ENCODE results near the gene GDPD4. TPM values are rescaled to one million over a fixed set of nuclear protein-coding genes. Genes with fewer than 3 reads are reported as not detected.

GDPD4 gene
- total RNA-seq, 1 donor from 2014 or later = not detected

- peak; percentile 37 for DNase-seq (ENCODE audit: low spot score)
Observed at GRCh38 chr11:77299528-77299993, 1.9 kb downstream of the GDPD4 start.

DNA sequence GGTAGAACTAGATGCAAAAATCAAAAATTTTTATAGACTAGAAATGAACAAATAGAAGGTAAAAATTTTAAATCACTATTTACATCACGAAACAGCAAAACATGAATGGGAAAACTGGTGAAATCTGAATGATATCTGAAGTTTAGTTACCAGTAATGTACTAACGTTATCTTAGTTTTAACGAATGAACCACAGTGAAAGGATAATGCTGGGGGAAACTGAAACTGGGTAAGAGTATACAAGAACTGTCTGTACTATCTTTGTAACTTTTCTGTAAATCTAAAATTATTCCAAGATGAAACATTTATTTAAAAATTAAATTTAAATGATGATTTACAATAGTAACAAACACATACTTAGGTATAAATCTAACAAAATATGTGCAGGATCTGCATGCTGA, 7.4 kb downstream of the GDPD4 start:
- no peak for DNase-seq (ENCODE audit: low spot score)

- DNase-seq (ENCODE audit: low spot score) = no peak
Observed at GRCh38 chr11:77289737-77290136, 11.7 kb downstream of the GDPD4 start.

GRCh38 chr11:77287615-77288273, 13.7 kb downstream of the GDPD4 start:
- DNase-seq (ENCODE audit: low spot score) = no peak

- no peak for DNase-seq (ENCODE audit: low spot score)
Observed at GRCh38 chr11:77287136-77287535, 14.3 kb downstream of the GDPD4 start.

DNA sequence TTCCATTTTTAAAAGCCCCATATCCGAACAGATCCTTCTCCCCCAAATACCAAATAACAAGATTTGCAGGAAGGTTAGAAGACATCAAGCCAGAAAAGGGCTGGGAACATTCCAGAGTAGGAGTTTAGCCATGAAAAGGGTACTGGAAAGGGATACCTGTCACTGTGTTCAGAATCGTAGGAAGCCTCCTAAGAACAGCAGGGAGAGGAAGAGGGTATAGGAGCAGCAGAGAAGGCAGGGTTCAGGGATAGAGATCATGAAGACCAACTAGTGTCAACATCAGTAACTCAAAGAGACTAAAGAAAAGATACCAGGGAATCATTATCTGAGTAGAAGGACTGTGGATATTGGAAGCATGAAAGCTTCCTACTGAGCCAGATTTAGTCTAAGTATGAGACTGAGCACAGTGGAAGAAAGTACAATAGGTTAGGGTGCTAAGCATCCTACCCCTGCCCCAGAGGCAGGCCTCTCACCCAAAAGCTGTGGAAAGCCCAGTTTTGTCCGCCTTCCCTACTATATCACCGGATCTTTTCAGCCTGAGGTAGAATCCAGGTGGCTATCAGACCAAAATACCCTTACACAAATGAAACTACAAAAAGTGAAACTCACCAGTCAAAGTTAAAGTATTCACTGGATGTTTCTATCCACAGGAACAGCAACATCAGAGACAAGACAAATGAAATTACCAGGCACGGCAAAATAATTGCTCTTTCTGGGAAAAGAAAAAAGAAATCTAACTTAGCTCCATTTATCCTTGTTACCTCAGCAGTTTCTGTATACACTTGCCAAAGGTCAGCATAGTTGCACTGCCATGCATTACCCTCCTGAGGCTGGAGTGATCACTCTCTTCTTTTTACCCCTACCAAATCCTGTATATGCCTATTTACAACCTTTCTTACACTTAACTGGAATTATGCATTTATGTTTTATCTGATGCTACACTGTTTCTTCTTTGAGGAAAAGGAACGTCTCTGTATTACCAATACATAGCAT, 16.7 kb downstream of the GDPD4 start:
- DNase-seq (ENCODE audit: low spot score) = no peak

DNA sequence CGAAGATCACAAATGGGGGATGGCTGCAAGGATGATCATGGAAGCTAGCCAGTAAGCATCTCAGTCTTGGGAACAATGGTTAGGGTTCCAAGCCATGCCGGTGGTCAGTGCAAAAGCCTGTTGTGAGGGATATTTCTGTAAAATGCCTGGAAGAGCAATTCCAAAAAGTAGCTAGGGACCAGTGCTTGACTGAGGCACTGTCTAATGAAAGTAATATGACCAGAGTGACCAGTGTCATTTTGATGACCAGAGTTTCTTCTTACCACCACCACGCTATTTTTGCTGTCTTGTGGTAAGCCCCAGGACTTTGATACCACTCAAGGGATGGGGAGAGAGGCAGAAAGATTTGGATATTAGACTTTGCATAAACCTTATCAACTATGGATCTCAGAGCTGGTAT, 18.4 kb downstream of the GDPD4 start:
- no peak for DNase-seq (ENCODE audit: low spot score)

- DNase-seq (ENCODE audit: low spot score) = no peak
Observed at GRCh38 chr11:77278595-77279506, 22.6 kb downstream of the GDPD4 start.

GRCh38 chr11:77276271-77276670, 25.2 kb downstream of the GDPD4 start:
- DNase-seq (ENCODE audit: low spot score) = no peak

DNA sequence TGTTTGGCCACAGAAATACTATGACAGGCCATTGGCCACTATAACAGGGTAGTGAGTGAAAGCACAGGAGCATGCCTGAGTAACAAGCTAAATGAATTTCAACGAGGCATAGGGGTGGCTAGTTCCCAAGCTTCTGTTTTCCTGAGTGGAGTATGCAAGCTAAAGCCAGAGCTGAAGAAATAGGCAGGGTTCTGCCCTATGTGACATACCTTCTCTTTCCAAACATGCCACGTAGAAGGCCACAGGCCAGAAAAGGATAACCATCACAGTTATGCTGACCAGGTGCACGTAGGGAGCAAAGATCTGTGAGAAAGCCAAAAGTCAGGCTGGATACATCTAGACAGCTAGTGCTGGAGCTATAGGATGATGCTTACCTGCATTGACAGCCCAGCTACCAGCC, 30.6 kb downstream of the GDPD4 start:
- DNase-seq (ENCODE audit: low spot score) = no peak

DNA sequence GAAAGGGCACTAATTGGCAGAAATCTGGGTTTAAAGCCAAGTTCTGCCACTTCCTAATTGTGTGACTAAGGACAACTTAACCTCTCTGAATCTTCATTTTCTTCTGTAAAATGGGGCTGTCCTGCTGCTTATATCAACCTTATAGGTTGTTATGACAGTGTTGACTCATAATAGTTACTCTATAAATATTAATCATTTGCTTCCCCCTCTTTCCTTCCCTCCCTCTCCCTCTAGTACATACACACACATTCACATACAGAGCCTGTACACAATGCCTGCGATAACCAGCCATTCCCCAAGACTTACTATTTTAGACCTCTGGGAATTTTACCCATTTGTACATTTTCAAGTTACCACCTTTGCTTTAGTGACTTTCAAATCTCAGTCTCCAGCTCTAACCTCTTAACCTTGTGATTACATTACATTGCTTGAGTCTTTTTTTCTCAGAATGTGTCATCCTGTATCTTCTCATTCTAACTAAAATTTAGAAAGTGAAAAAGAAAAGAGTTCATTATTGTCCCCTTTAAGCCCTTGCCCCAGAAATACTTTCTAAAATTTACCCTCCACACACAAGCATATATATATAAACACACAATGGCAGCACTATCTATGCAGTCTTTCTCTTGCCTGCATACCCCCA, 31.9 kb downstream of the GDPD4 start:
- DNase-seq (ENCODE audit: low spot score) = no peak

GRCh38 chr11:77267962-77268361, 33.5 kb downstream of the GDPD4 start:
- no peak for DNase-seq (ENCODE audit: low spot score)

- DNase-seq (ENCODE audit: low spot score) = no peak
Observed at GRCh38 chr11:77266766-77267165, 34.7 kb downstream of the GDPD4 start.

DNA sequence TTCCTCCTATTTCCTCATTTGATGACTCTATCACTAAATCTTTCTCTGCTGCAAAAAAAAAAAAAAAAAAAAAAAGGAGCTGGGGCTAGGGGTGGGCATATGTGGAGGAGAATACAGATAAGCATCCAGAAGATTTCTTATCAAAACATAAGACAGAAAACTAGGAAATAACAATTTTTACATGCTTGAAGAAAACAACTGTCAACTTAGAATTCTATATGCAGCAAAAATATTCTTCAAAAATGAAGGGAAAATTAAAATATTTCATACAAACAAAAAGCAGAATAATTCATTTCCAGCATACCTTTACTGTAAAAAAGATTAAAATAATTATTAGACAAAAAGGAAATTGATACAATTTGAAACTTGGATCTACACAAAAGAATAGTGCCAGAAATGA, 38.7 kb downstream of the GDPD4 start:
- no peak for DNase-seq (ENCODE audit: low spot score)

- DNase-seq (ENCODE audit: low spot score) = no peak
Observed at GRCh38 chr11:77259641-77260040, 41.8 kb downstream of the GDPD4 start.

GRCh38 chr11:77253690-77254089, 47.8 kb downstream of the GDPD4 start:
- no peak for DNase-seq (ENCODE audit: low spot score)

- DNase-seq (ENCODE audit: low spot score) = no peak
Observed at GRCh38 chr11:77252555-77253270, 48.8 kb downstream of the GDPD4 start.

GRCh38 chr11:77250881-77251640, 50.4 kb downstream of the GDPD4 start:
- DNase-seq (ENCODE audit: low spot score) = no peak

GRCh38 chr11:77249427-77249826, 52.1 kb downstream of the GDPD4 start:
- no peak for DNase-seq (ENCODE audit: low spot score)
